Common myeloid progenitor, CD34-positive (primary cell): ENCODE results near the gene RAB7A.
"Not testable (repeated sequence)": the region's sequence is repeated elsewhere in the genome, so short reads cannot be mapped to it uniquely, and the experiment has no call there.

Experiments
- CTCF ChIA-PET: fragments of 350-600 bp; sonication (Branson Sonifier 250); formaldehyde crosslinking; loops from one replicate; lab custom pipeline; 2021; ENCODE audit warnings: antibody characterized with exemption; lab: Charles Lee
- POLR2A ChIA-PET: fragments of 350-600 bp; sonication (Branson Sonifier 250); formaldehyde crosslinking; loops from one replicate; lab custom pipeline; 2021; ENCODE audit warnings: antibody characterized with exemption; lab: Charles Lee
- DNase-seq, 3 donors: peaks; one replicate each; pipeline versions ENCODE4 v3.0.0 to v3.0.0-alpha.2; 2013
- H3K27ac ChIP-seq, 2 experiments: 1 replicate in 1 of 2; 2 replicates in 1 of 2; pipeline ENCODE4 v1.7.0; 2013; ENCODE audit warnings: inconsistent platforms in 2 of 2, low read length in 2 of 2, mild to moderate bottlenecking in 2 of 2, low read depth in 1 of 2, moderate library complexity in 1 of 2; ENCODE audit not compliant: severe bottlenecking in 2 of 2, insufficient read depth in 1 of 2, poor library complexity in 1 of 2
- H3K27me3 ChIP-seq, 5 experiments: replicated peaks in 2 of 5; 1 replicate in 3 of 5; 2 replicates in 2 of 5; pipeline versions ENCODE4 v1.6.1 to v1.7.0; 2013; ENCODE audit warnings: low read length in 4 of 5, mild to moderate bottlenecking in 2 of 5, moderate library complexity in 2 of 5, inconsistent platforms in 1 of 5; ENCODE audit not compliant: insufficient read depth in 5 of 5, control insufficient read depth in 4 of 5
- H3K36me3 ChIP-seq, 4 experiments: 1 replicate in 2 of 4; 2 replicates in 2 of 4; pipeline versions ENCODE4 v1.6.1 to v1.7.0; 2013; ENCODE audit warnings: low read length in 3 of 4, control low read depth in 1 of 4, mild to moderate bottlenecking in 1 of 4; ENCODE audit not compliant: control insufficient read depth in 4 of 4, insufficient read depth in 4 of 4
- H3K4me1 ChIP-seq, 4 experiments: 1 replicate in 3 of 4; 2 replicates in 1 of 4; pipeline versions ENCODE4 v1.6.1 to v1.7.1; 2013; ENCODE audit warnings: low read length in 3 of 4, mild to moderate bottlenecking in 3 of 4, control low read depth in 1 of 4, inconsistent platforms in 1 of 4, moderate library complexity in 1 of 4; ENCODE audit not compliant: control insufficient read depth in 4 of 4, insufficient read depth in 4 of 4; ENCODE audit errors: control extremely low read depth in 1 of 4
- H3K4me3 ChIP-seq, 7 experiments: 1 replicate in 4 of 7; 2 replicates in 3 of 7; pipeline versions ENCODE4 v1.5.1 to v1.7.0; 2013; ENCODE audit warnings: mild to moderate bottlenecking in 7 of 7, low read length in 6 of 7, moderate library complexity in 6 of 7, inconsistent platforms in 2 of 7, low read depth in 2 of 7, control low read depth in 1 of 7; ENCODE audit not compliant: insufficient read depth in 4 of 7, control insufficient read depth in 1 of 7; ENCODE audit errors: extremely low read depth in 1 of 7
- H3K9me3 ChIP-seq, 5 experiments: 1 replicate in 4 of 5; 2 replicates in 1 of 5; pipeline versions ENCODE4 v1.6.1 to v1.7.1; 2013; ENCODE audit warnings: low read length in 4 of 5, mild to moderate bottlenecking in 2 of 5, inconsistent platforms in 1 of 5, low read depth in 1 of 5, moderate library complexity in 1 of 5; ENCODE audit not compliant: control insufficient read depth in 4 of 5, insufficient read depth in 2 of 5; ENCODE audit errors: control extremely low read depth in 1 of 5
- WGBS: methylation state at CpG from one replicate; pipeline ENCODE4 v1.1.5; 2013; ENCODE audit not compliant: insufficient coverage; 5-methylcytosine and 5-hydroxymethylcytosine counted together

The RAB7A gene

DNA sequence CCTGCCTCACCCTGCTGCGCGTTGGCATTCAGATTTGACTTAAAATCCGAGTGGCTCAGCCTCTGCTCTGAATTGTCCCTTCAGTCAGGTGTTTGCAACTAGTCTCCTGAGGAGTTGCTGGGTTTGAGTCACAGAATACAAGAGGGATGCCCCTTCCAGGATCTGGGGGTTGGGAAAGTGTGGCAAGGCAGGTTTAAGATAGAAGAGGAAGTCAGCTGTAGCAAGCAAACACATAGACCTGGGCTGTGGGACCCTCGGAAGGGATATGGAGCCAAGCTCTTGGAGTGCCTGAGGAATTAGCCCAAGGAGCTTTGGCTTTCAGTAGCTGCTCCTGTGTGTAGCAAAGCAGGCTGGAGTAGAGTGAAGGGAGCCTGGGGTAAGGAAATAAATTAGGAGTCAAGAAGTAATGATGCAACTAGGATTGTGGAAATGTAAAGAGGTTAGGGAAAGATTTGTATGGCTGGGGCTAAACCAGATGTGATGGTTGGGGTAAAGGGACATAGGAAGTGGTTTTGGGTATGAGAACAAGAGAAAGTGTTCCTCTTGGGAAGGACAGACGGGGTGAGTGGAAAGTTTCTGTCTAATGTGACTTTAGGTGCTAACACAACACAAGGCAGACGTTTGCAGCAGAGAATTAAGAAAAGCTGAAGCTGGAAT, 41.2 kb downstream of the RAB7A start:
- no peak overlapping the region for H3K27ac ChIP-seq
- CTCF ChIA-PET: interaction anchor here (0.7 to 1.5 kb wide), 8 partner anchors 10 to 108 kb away, joined by 3 to 8 read pairs (median 4); partner anchors contain the start of gene RAB7A
- POLR2A ChIA-PET: interaction anchor here (0.5 to 1.7 kb wide), 2 partner anchors 8 to 34 kb away, joined by 4 to 5 read pairs; no protein-coding TSS in a partner anchor
- peaks cover 11 to 14% (median 13%) of the 10 kb centered on the region in 4 experiments for H3K4me1 ChIP-seq
- no peaks in the 10 kb centered on the region for H3K9me3 ChIP-seq
- H3K36me3 ChIP-seq: peaks cover 2 to 31% (median 9%) of the 10 kb centered on the region in 4 experiments
- no peak overlapping the region for H3K4me3 ChIP-seq
- no peaks in the 10 kb centered on the region for H3K27me3 ChIP-seq
- peak in 2 of 3 donors; percentile 26 for DNase-seq
- WGBS: 65% methylated on average over 6 of the region's 6 CpGs

GRCh38 chr3:128768471-128768870, 42.5 kb downstream of the RAB7A start:
- ChIA-PET POLR2A (interaction anchor here (1.7 kb wide), 1 partner anchor 9 kb away, joined by 4 read pairs; no protein-coding TSS in a partner anchor), CTCF (interaction anchor here (0.6 to 1.1 kb wide), 5 partner anchors 10 to 109 kb away, joined by 3 to 4 read pairs (median 3); no protein-coding TSS in a partner anchor)
- WGBS: 100% methylated on average over 2 of the region's 5 CpGs
- DNase-seq: no peak
- Histone ChIP-seq H3K4me1 (peaks cover 11 to 14% (median 13%) of the 10 kb centered on the region in 4 experiments), H3K27me3 (no peaks in the 10 kb centered on the region), H3K9me3 (no peaks in the 10 kb centered on the region), H3K36me3 (peaks cover 2 to 26% (median 9%) of the 10 kb centered on the region in 4 experiments), H3K4me3 (no peak overlapping the region), H3K27ac (no peak overlapping the region)

DNA sequence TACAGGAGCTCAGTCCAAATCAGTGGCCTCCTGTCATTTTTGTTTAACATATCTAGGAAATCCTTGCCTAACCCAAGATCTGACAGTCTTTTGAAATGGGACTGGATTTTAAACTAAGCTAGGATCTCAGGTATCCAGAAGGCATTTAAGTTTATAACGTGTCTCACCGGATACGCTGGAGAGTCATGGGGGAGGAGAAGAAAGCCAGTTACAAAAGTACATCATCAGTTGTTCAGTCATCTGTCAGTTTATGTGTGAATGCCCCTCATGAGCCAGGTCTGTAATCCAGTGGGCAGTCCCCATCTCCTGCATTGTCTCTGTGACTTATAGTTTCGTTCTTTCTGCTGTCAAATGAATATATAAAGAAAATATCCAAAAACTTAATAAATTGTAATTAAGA, 44.4 kb downstream of the RAB7A start:
- Histone ChIP-seq H3K4me1 (peaks cover 14 to 17% (median 15%) of the 10 kb centered on the region in 4 experiments), H3K27ac (no peak overlapping the region), H3K36me3 (peaks cover 0 to 10% (median 2%) of the 10 kb centered on the region in 4 experiments), H3K4me3 (no peak overlapping the region), H3K9me3 (no peaks in the 10 kb centered on the region), H3K27me3 (no peaks in the 10 kb centered on the region)
- WGBS: 100% methylated on average over 3 of the region's 4 CpGs
- DNase-seq: no peak
- CTCF ChIA-PET: interaction anchor here (1.0 to 1.5 kb wide), 4 partner anchors 11 to 31 kb away, joined by 3 to 4 read pairs (median 4); no protein-coding TSS in a partner anchor
- POLR2A ChIA-PET: interaction anchor here (0.6 to 1.0 kb wide), 2 partner anchors 8 to 9 kb away, joined by 3 to 5 read pairs; no protein-coding TSS in a partner anchor

- WGBS: 100% methylated on average over 12 of the region's 31 CpGs
- CTCF ChIA-PET, POLR2A ChIA-PET, H3K27ac ChIP-seq, H3K27me3 ChIP-seq, H3K9me3 ChIP-seq, H3K4me3 ChIP-seq, DNase-seq: not testable (repeated sequence)
- Histone ChIP-seq H3K36me3 (peaks cover 0 to 18% (median 3%) of the 10 kb centered on the region in 4 experiments), H3K4me1 (peaks cover 2 to 13% (median 6%) of the 10 kb centered on the region in 4 experiments)
Observed at GRCh38 chr3:128773189-128773588, 47.2 kb downstream of the RAB7A start.

DNA sequence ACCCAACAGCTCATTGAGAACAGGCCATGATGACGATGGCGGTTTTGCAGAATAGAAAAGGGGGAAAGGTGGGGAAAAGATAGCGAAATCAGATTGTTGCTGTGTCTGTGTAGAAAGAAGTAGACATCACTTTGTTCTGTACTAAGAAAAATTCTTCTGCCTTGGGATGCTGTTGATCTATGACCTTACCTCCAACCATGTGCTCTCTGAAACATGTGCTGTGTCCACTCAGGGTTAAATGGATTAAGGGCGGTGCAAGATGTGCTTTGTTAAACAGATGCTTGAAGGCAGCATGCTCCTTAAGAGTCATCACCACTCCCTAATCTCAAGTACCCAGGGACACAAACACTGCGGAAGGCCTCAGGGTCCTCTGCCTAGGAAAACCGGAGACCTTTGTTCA, 47.6 kb downstream of the RAB7A start:
- H3K27me3 ChIP-seq, DNase-seq, POLR2A ChIA-PET, H3K9me3 ChIP-seq, CTCF ChIA-PET, H3K27ac ChIP-seq, H3K4me3 ChIP-seq: not testable (repeated sequence)
- Histone ChIP-seq H3K36me3 (peaks cover 0 to 18% (median 3%) of the 10 kb centered on the region in 4 experiments), H3K4me1 (peaks cover 0 to 17% (median 6%) of the 10 kb centered on the region in 4 experiments)
- WGBS: 100% methylated on average over 2 of the region's 6 CpGs

GRCh38 chr3:128775241-128775640, 49.3 kb downstream of the RAB7A start:
- WGBS: 80% methylated on average over 1 of the region's 3 CpGs
- no peak overlapping the region for H3K27ac ChIP-seq
- ChIA-PET CTCF (no interaction called here), POLR2A (no interaction called here)
- no peak overlapping the region for H3K4me3 ChIP-seq
- no peaks in the 10 kb centered on the region for H3K27me3 ChIP-seq
- peaks cover 0 to 18% (median 2%) of the 10 kb centered on the region in 4 experiments for H3K36me3 ChIP-seq
- H3K4me1 ChIP-seq: peaks cover 0 to 22% (median 8%) of the 10 kb centered on the region in 4 experiments
- H3K9me3 ChIP-seq: no peaks in the 10 kb centered on the region
- no peak for DNase-seq
